Measurements from ENCODE around the gene SMOC2.

DNA sequence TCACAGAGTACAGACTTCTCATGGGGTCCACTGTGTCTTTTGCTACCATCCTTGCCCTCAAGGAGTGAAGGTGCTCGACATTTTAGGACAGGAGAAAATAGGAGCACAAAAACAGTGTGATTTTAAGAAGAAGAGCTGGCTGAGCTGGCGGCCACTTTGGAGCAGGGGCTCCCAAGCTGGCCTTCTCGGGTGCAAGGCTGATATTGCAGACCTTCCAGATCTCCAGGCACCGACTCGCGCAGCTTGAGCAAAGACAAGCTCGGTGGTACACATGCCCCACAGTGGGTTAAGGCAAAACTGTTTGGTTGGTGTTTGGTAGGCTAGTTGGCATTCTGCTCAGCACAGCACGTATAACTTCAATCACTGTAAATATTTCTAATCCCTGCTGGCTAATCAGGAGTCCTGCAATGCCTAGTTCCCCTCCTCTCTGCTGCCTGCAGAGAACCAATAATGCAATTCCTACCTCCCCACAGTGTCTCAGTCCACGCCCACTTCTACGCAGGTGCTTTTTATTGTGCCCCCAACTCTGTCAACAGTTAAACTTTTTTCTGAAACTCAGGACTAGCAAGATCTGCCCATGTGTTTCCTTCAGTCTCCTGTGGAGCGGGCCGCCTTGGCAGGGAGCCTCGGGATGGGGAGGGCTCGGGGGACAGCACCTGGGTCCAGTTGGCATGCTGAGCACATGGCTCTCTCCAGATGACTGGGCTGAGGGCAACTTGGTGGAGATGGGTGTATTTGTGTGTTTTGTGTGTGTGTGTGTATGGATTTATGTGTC, 12.7 kb upstream of the SMOC2 start:
- TF ChIP-seq, protein P1, sequence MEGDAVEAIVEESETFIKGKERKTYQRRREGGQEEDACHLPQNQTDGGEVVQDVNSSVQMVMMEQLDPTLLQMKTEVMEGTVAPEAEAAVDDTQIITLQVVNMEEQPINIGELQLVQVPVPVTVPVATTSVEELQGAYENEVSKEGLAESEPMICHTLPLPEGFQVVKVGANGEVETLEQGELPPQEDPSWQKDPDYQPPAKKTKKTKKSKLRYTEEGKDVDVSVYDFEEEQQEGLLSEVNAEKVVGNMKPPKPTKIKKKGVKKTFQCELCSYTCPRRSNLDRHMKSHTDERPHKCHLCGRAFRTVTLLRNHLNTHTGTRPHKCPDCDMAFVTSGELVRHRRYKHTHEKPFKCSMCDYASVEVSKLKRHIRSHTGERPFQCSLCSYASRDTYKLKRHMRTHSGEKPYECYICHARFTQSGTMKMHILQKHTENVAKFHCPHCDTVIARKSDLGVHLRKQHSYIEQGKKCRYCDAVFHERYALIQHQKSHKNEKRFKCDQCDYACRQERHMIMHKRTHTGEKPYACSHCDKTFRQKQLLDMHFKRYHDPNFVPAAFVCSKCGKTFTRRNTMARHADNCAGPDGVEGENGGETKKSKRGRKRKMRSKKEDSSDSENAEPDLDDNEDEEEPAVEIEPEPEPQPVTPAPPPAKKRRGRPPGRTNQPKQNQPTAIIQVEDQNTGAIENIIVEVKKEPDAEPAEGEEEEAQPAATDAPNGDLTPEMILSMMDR (IDR thresholded peaks at IDR 0.05): no peak
- TF ChIP-seq POLR2A (IDR thresholded peaks at IDR 0.05): no peak

Data from Peyer's patch (tissue), 4 donors.